AG09309 (cell line): Measurements from ENCODE around the gene SCARF2.

ENCODE experiments used
- DNase-seq: peaks from one replicate; pipeline ENCODE4 v3.0.0-alpha.2; 2010; ENCODE audit warnings: low read depth
- H3K4me3 ChIP-seq: 2 replicates; pipeline ENCODE4 v1.5.1; 2011; ENCODE audit warnings: mild to moderate bottlenecking, low read depth, low read length, moderate library complexity; ENCODE audit not compliant: control insufficient read depth
- CTCF ChIP-seq: IDR thresholded peaks from 2 replicates; pipeline ENCODE4 v1.5.1; 2011; ENCODE audit warnings: mild to moderate bottlenecking, low read depth, low read length, inconsistent platforms; ENCODE audit not compliant: insufficient read depth, control insufficient read depth; ENCODE audit errors: missing control alignments

Gene SCARF2

GRCh38 chr22:20450551-20450906, 12.9 kb upstream of the SCARF2 start:
- no peak overlapping the region for H3K4me3 ChIP-seq
- no peak for DNase-seq
- TF ChIP-seq CTCF, result no peak

- DNase-seq, result no peak
- no peak overlapping the region for H3K4me3 ChIP-seq
These were observed 12.4 kb upstream of the SCARF2 start for GRCh38 chr22:20449819-20450550.

GRCh38 chr22:20448630-20449029, 11.0 kb upstream of the SCARF2 start:
- no peak for DNase-seq
- H3K4me3 ChIP-seq, result no peak overlapping the region
- no peak for TF ChIP-seq CTCF

More at GRCh38 chr22:20449819-20450550, 12.4 kb upstream of the SCARF2 start:
- no peak for TF ChIP-seq CTCF

- TF ChIP-seq CTCF, result no peak
- DNase-seq, result no peak
- no peak overlapping the region for H3K4me3 ChIP-seq
These were observed 8.9 kb upstream of the SCARF2 start for GRCh38 chr22:20446383-20446970.

GRCh38 chr22:20444325-20444724, 6.7 kb upstream of the SCARF2 start:
- DNase-seq, result no peak
- H3K4me3 ChIP-seq, result no peak overlapping the region
- TF ChIP-seq CTCF, result no peak

- no peak for DNase-seq
- no peak overlapping the region for H3K4me3 ChIP-seq
- TF ChIP-seq CTCF, result no peak
These were observed 5.1 kb upstream of the SCARF2 start for GRCh38 chr22:20442485-20443284.
